Measurements from ENCODE around the gene YEATS4. TPM values are rescaled to one million over a fixed set of nuclear protein-coding genes. Genes with fewer than 3 reads are reported as not detected.
A peak's percentile ranks its signal among the peaks of the same experiment; 100 is the strongest.

Gene YEATS4
- total RNA-seq, 1 donor from 2014 or later, result 45.2 TPM

- Mint-ChIP-seq H3K9me3 (no peaks in the 10 kb centered on the region), H3K36me3 (ENCODE audit: low read depth) (no peaks in the 10 kb centered on the region), H3K27me3 (ENCODE audit: insufficient read depth) (peaks cover 13% of the 10 kb centered on the region), H3K4me3 (no peak overlapping the region), H3K27ac (peak overlapping the region; percentile 19), H3K4me1 (ENCODE audit: low read depth) (peaks cover 15% of the 10 kb centered on the region)
- intact Hi-C loops (cut with micrococcal nuclease), result loop anchor here (2.0 kb wide), 1 partner anchor 41 kb away; no protein-coding TSS in a partner anchor
- no peak for DNase-seq (ENCODE audit: low spot score)
Measured at GRCh38 chr12:69331909-69332684, 27.4 kb upstream of the YEATS4 start.

- H3K4me3 Mint-ChIP-seq, result no peak overlapping the region
- no peak for DNase-seq (ENCODE audit: low spot score)
- intact Hi-C loops (cut with micrococcal nuclease), result no loop called here
- H3K27me3 Mint-ChIP-seq (ENCODE audit: insufficient read depth), result peaks cover 13% of the 10 kb centered on the region
- peaks cover 15% of the 10 kb centered on the region for H3K4me1 Mint-ChIP-seq (ENCODE audit: low read depth)
- no peaks in the 10 kb centered on the region for H3K36me3 Mint-ChIP-seq (ENCODE audit: low read depth)
- peak overlapping the region; percentile 19 for H3K27ac Mint-ChIP-seq
- H3K9me3 Mint-ChIP-seq, result no peaks in the 10 kb centered on the region
Measured at GRCh38 chr12:69332815-69333358, 26.7 kb upstream of the YEATS4 start.

- Mint-ChIP-seq H3K27ac (no peak overlapping the region), H3K4me1 (ENCODE audit: low read depth) (peaks cover 15% of the 10 kb centered on the region), H3K36me3 (ENCODE audit: low read depth) (no peaks in the 10 kb centered on the region), H3K27me3 (ENCODE audit: insufficient read depth) (peaks cover 11% of the 10 kb centered on the region), H3K4me3 (no peak overlapping the region), H3K9me3 (no peaks in the 10 kb centered on the region)
- intact Hi-C loops (cut with micrococcal nuclease), result no loop called here
- no peak for DNase-seq (ENCODE audit: low spot score)
Measured at GRCh38 chr12:69334158-69334557, 25.4 kb upstream of the YEATS4 start.

- H3K27me3 Mint-ChIP-seq (ENCODE audit: insufficient read depth), result peaks cover 14% of the 10 kb centered on the region
- H3K27ac Mint-ChIP-seq, result no peak overlapping the region
- no peak overlapping the region for H3K4me3 Mint-ChIP-seq
- no peaks in the 10 kb centered on the region for H3K9me3 Mint-ChIP-seq
- intact Hi-C loops (cut with micrococcal nuclease), result no loop called here
- no peak for DNase-seq (ENCODE audit: low spot score)
- H3K4me1 Mint-ChIP-seq (ENCODE audit: low read depth), result peaks cover 5% of the 10 kb centered on the region
- no peaks in the 10 kb centered on the region for H3K36me3 Mint-ChIP-seq (ENCODE audit: low read depth)
Measured at GRCh38 chr12:69337311-69338090, 22.0 kb upstream of the YEATS4 start.

- no peak for DNase-seq (ENCODE audit: low spot score)
- intact Hi-C loops (cut with micrococcal nuclease), result no loop called here
- no peak overlapping the region for H3K27ac Mint-ChIP-seq
- H3K4me1 Mint-ChIP-seq (ENCODE audit: low read depth), result peaks cover 5% of the 10 kb centered on the region
- no peak overlapping the region for H3K4me3 Mint-ChIP-seq
- no peaks in the 10 kb centered on the region for H3K9me3 Mint-ChIP-seq
- no peaks in the 10 kb centered on the region for H3K36me3 Mint-ChIP-seq (ENCODE audit: low read depth)
- peaks cover 14% of the 10 kb centered on the region for H3K27me3 Mint-ChIP-seq (ENCODE audit: insufficient read depth)
Measured at GRCh38 chr12:69338120-69338859, 21.3 kb upstream of the YEATS4 start.

GRCh38 chr12:69338936-69339335, 20.6 kb upstream of the YEATS4 start:
- no peaks in the 10 kb centered on the region for H3K36me3 Mint-ChIP-seq (ENCODE audit: low read depth)
- intact Hi-C loops (cut with micrococcal nuclease), result no loop called here
- H3K4me3 Mint-ChIP-seq, result no peak overlapping the region
- DNase-seq (ENCODE audit: low spot score), result no peak
- H3K27me3 Mint-ChIP-seq (ENCODE audit: insufficient read depth), result peaks cover 14% of the 10 kb centered on the region
- H3K4me1 Mint-ChIP-seq (ENCODE audit: low read depth), result peaks cover 4% of the 10 kb centered on the region
- H3K9me3 Mint-ChIP-seq, result no peaks in the 10 kb centered on the region
- no peak overlapping the region for H3K27ac Mint-ChIP-seq

GRCh38 chr12:69339999-69340398, 19.5 kb upstream of the YEATS4 start:
- Mint-ChIP-seq H3K4me1 (ENCODE audit: low read depth) (no peaks in the 10 kb centered on the region), H3K27ac (no peak overlapping the region), H3K4me3 (no peak overlapping the region), H3K27me3 (ENCODE audit: insufficient read depth) (peaks cover 11% of the 10 kb centered on the region), H3K9me3 (no peaks in the 10 kb centered on the region), H3K36me3 (ENCODE audit: low read depth) (no peaks in the 10 kb centered on the region)
- DNase-seq (ENCODE audit: low spot score), result no peak
- intact Hi-C loops (cut with micrococcal nuclease), result no loop called here

- no peaks in the 10 kb centered on the region for H3K9me3 Mint-ChIP-seq
- H3K4me1 Mint-ChIP-seq (ENCODE audit: low read depth), result no peaks in the 10 kb centered on the region
- H3K27me3 Mint-ChIP-seq (ENCODE audit: insufficient read depth), result peaks cover 11% of the 10 kb centered on the region
- no peak overlapping the region for H3K4me3 Mint-ChIP-seq
- DNase-seq (ENCODE audit: low spot score), result no peak
- no peak overlapping the region for H3K27ac Mint-ChIP-seq
- H3K36me3 Mint-ChIP-seq (ENCODE audit: low read depth), result no peaks in the 10 kb centered on the region
- intact Hi-C loops (cut with micrococcal nuclease), result no loop called here
Measured at GRCh38 chr12:69341328-69341727, 18.2 kb upstream of the YEATS4 start.

- DNase-seq (ENCODE audit: low spot score), result no peak
- Mint-ChIP-seq H3K9me3 (no peaks in the 10 kb centered on the region), H3K4me3 (no peak overlapping the region), H3K27me3 (ENCODE audit: insufficient read depth) (peaks cover 9% of the 10 kb centered on the region), H3K36me3 (ENCODE audit: low read depth) (no peaks in the 10 kb centered on the region), H3K27ac (no peak overlapping the region), H3K4me1 (ENCODE audit: low read depth) (no peaks in the 10 kb centered on the region)
- intact Hi-C loops (cut with micrococcal nuclease), result no loop called here
Measured at GRCh38 chr12:69342421-69342820, 17.1 kb upstream of the YEATS4 start.

GRCh38 chr12:69343357-69343756, 16.2 kb upstream of the YEATS4 start:
- Mint-ChIP-seq H3K4me1 (ENCODE audit: low read depth) (no peaks in the 10 kb centered on the region), H3K27me3 (ENCODE audit: insufficient read depth) (peaks cover 12% of the 10 kb centered on the region), H3K9me3 (no peaks in the 10 kb centered on the region), H3K36me3 (ENCODE audit: low read depth) (no peaks in the 10 kb centered on the region), H3K27ac (no peak overlapping the region), H3K4me3 (no peak overlapping the region)
- intact Hi-C loops (cut with micrococcal nuclease), result no loop called here
- DNase-seq (ENCODE audit: low spot score), result no peak

GRCh38 chr12:69343885-69344612, 15.5 kb upstream of the YEATS4 start:
- Mint-ChIP-seq H3K9me3 (no peaks in the 10 kb centered on the region), H3K36me3 (ENCODE audit: low read depth) (no peaks in the 10 kb centered on the region), H3K4me3 (no peak overlapping the region), H3K27ac (no peak overlapping the region), H3K27me3 (ENCODE audit: insufficient read depth) (peaks cover 15% of the 10 kb centered on the region), H3K4me1 (ENCODE audit: low read depth) (no peaks in the 10 kb centered on the region)
- intact Hi-C loops (cut with micrococcal nuclease), result no loop called here
- DNase-seq (ENCODE audit: low spot score), result no peak

- Mint-ChIP-seq H3K9me3 (no peaks in the 10 kb centered on the region), H3K27me3 (ENCODE audit: insufficient read depth) (peaks cover 16% of the 10 kb centered on the region), H3K4me3 (no peak overlapping the region), H3K36me3 (ENCODE audit: low read depth) (no peaks in the 10 kb centered on the region), H3K4me1 (ENCODE audit: low read depth) (no peaks in the 10 kb centered on the region), H3K27ac (no peak overlapping the region)
- intact Hi-C loops (cut with micrococcal nuclease), result no loop called here
- no peak for DNase-seq (ENCODE audit: low spot score)
Measured at GRCh38 chr12:69345077-69345476, 14.5 kb upstream of the YEATS4 start.
